SK-N-SH (cell line): ENCODE results near the gene RCAN2. TPM values are rescaled to one million over a fixed set of nuclear protein-coding genes. Genes with fewer than 3 reads are reported as not detected.

ENCODE experiments used
- CTCF ChIA-PET: fragments of 300-600, 350-600 bp; formaldehyde crosslinking; extraction: SDS; loops from one replicate; lab custom pipeline; 2021; lab: Yijun Ruan, JAX
- POLR2A ChIA-PET: fragments of 350-600 bp; sonication (Branson Sonifier 250); formaldehyde crosslinking; extraction: SDS; loops from one replicate; lab custom pipeline; 2020; ENCODE audit warnings: antibody characterized with exemption, inconsistent platforms; lab: Yijun Ruan, JAX
- DNase-seq: peaks from one replicate; pipeline ENCODE4 v3.0.0; 2012
- H2AFZ ChIP-seq: fragments of 200-600 bp; sonication (generic); 2 replicates; pipeline ENCODE4 v1.8.1; 2016; ENCODE audit warnings: antibody characterized with exemption, mild to moderate bottlenecking, low read depth
- H3F3A ChIP-seq: fragments of 200-600 bp; sonication (generic); replicated peaks from 2 replicates; pipeline ENCODE3; 2016; ENCODE audit warnings: antibody characterized with exemption, mild to moderate bottlenecking; ENCODE audit not compliant: insufficient read depth
- H3K27ac ChIP-seq, 2 experiments: fragments of 200-500 bp in 1 of 2; fragments of 200-600 bp in 1 of 2; sonication (Bioruptor generic) in 1 of 2; sonication (generic), shearing (Covaris generic) in 1 of 2; 2 replicates each; pipeline versions ENCODE4 v1.5.1 to v1.6.1; 2014 to 2016; ENCODE audit warnings: low read depth in 2 of 2, inconsistent platforms in 1 of 2, low read length in 1 of 2, mild to moderate bottlenecking in 1 of 2, mixed read lengths in 1 of 2
- H3K27me3 ChIP-seq: fragments of 200-600 bp; sonication (generic), shearing (Covaris generic); 2 replicates; pipeline ENCODE4 v1.6.1; 2016; ENCODE audit warnings: mixed run types; ENCODE audit not compliant: insufficient read depth
- H3K36me3 ChIP-seq, 2 experiments: fragments of 200-500 bp in 1 of 2; fragments of 200-600 bp in 1 of 2; sonication (Bioruptor generic) in 1 of 2; sonication (generic) in 1 of 2; replicated peaks in 1 of 2; 2 replicates each; pipeline versions ENCODE3 to v1.5.1; 2014 to 2016; ENCODE audit warnings: low read length in 1 of 2, mild to moderate bottlenecking in 1 of 2; ENCODE audit not compliant: insufficient read depth in 2 of 2, control insufficient read depth in 1 of 2
- H3K4me1 ChIP-seq, 2 experiments: fragments of 200-500 bp in 1 of 2; fragments of 200-600 bp in 1 of 2; sonication (Bioruptor generic) in 1 of 2; sonication (generic), shearing (Covaris generic) in 1 of 2; 2 replicates each; pipeline versions ENCODE4 v1.5.1 to v1.6.1; 2014 to 2016; ENCODE audit warnings: low read depth in 1 of 2, low read length in 1 of 2, mixed run types in 1 of 2; ENCODE audit not compliant: insufficient read depth in 2 of 2, control insufficient read depth in 1 of 2
- H3K4me2 ChIP-seq: fragments of 200-600 bp; sonication (generic), shearing (Covaris generic); 2 replicates; pipeline ENCODE4 v1.6.1; 2017; ENCODE audit warnings: mixed run types
- H3K4me3 ChIP-seq, 2 experiments: fragments of 200-500 bp in 1 of 2; fragments of 200-600 bp in 1 of 2; sonication (Bioruptor generic) in 1 of 2; sonication (generic), shearing (Covaris generic) in 1 of 2; 2 replicates each; pipeline versions ENCODE4 v1.5.1 to v1.8.1; 2014 to 2016; ENCODE audit warnings: low read depth in 2 of 2, inconsistent platforms in 1 of 2, low read length in 1 of 2, mild to moderate bottlenecking in 1 of 2, mixed read lengths in 1 of 2, moderate library complexity in 1 of 2
- H3K79me2 ChIP-seq: fragments of 200-600 bp; sonication (generic); 2 replicates; pipeline ENCODE4 v1.8.1; 2017; ENCODE audit warnings: mild to moderate bottlenecking; ENCODE audit not compliant: insufficient read depth
- H3K9ac ChIP-seq: fragments of 200-600 bp; sonication (generic); 2 replicates; pipeline ENCODE4 v1.6.1; 2017; ENCODE audit warnings: mixed run types
- H3K9me2 ChIP-seq: fragments of 200-600 bp; sonication (generic); 2 replicates; pipeline ENCODE4 v1.6.1; 2017; ENCODE audit warnings: mixed run types
- H3K9me3 ChIP-seq: fragments of 200-600 bp; sonication (generic); 2 replicates; pipeline ENCODE4 v1.6.1; 2017; ENCODE audit warnings: mixed run types, mild to moderate bottlenecking, moderate library complexity
- H4K20me1 ChIP-seq: fragments of 200-600 bp; sonication (generic); 2 replicates; pipeline ENCODE4 v1.6.1; 2017; ENCODE audit warnings: mild to moderate bottlenecking, mixed run types; ENCODE audit not compliant: insufficient read depth
- EZH2phosphoT487 ChIP-seq: fragments of 200-600 bp; sonication (generic); IDR thresholded peaks from 2 replicates; pipeline ENCODE4 v1.6.1; 2017; ENCODE audit warnings: low read depth, mixed run types, mild to moderate bottlenecking, antibody characterized with exemption, moderate library complexity, borderline replicate concordance
- FOXM1 ChIP-seq: IDR thresholded peaks from 2 replicates; pipeline ENCODE4 v1.4.0; 2012; ENCODE audit warnings: low read depth, mild to moderate bottlenecking
- GABPA ChIP-seq: IDR thresholded peaks from 2 replicates; pipeline ENCODE4 v1.4.0; 2012; ENCODE audit warnings: low read depth, mild to moderate bottlenecking
- GATA2 ChIP-seq: sonication (generic); formaldehyde crosslinking; IDR thresholded peaks from 2 replicates; pipeline ENCODE4 v1.5.0; 2020; ENCODE audit warnings: mild to moderate bottlenecking, missing genetic modification reagents
- JUND ChIP-seq: IDR thresholded peaks from 2 replicates; pipeline ENCODE4 v1.4.0; 2012
- MEF2A ChIP-seq: IDR thresholded peaks from 2 replicates; pipeline ENCODE4 v1.4.0; 2012; ENCODE audit warnings: low read depth, borderline replicate concordance
- MXI1 ChIP-seq: IDR thresholded peaks from 2 replicates; pipeline ENCODE4 v1.6.1; 2012; ENCODE audit warnings: mild to moderate bottlenecking, low read depth, low read length, improper control_type of control experiment
- NFIC ChIP-seq: IDR thresholded peaks from 2 replicates; pipeline ENCODE4 v1.4.0; 2012; ENCODE audit warnings: borderline replicate concordance
- NRF1 ChIP-seq: IDR thresholded peaks from 2 replicates; pipeline ENCODE4 v1.6.1; 2012; ENCODE audit warnings: low read depth, mild to moderate bottlenecking, low read length
- RCOR1 ChIP-seq: fragments of 150-350 bp; IDR thresholded peaks from 2 replicates; pipeline ENCODE4 v1.6.1; 2017; ENCODE audit warnings: antibody characterized with exemption, low read length
- RFX5 ChIP-seq: IDR thresholded peaks from 2 replicates; pipeline ENCODE4 v1.6.1; 2012; ENCODE audit warnings: mild to moderate bottlenecking, improper control_type of control experiment, low read length
- RXRA ChIP-seq: IDR thresholded peaks from 2 replicates; pipeline ENCODE4 v1.4.0; 2012; ENCODE audit warnings: low read depth, mild to moderate bottlenecking, borderline replicate concordance
- TAF1 ChIP-seq: IDR thresholded peaks from 2 replicates; pipeline ENCODE4 v1.6.1; 2012; ENCODE audit warnings: low read depth, mild to moderate bottlenecking, low read length, moderate library complexity, borderline replicate concordance
- TCF12 ChIP-seq: IDR thresholded peaks from 2 replicates; pipeline ENCODE4 v1.4.0; 2012
- USF1 ChIP-seq: IDR thresholded peaks from 2 replicates; pipeline ENCODE4 v1.4.0; 2012; ENCODE audit warnings: low read depth, borderline replicate concordance
- USF2 ChIP-seq: fragments of 150-350 bp; IDR thresholded peaks from 2 replicates; pipeline ENCODE4 v1.6.1; 2017; ENCODE audit warnings: antibody characterized with exemption, low read length, low read depth, borderline replicate concordance
- YY1 ChIP-seq: IDR thresholded peaks from 2 replicates; pipeline ENCODE4 v1.4.0; 2012; ENCODE audit warnings: low read depth, mild to moderate bottlenecking
- ZBTB33 ChIP-seq: IDR thresholded peaks from 2 replicates; pipeline ENCODE4 v1.4.0; 2012; ENCODE audit warnings: low read depth, borderline replicate concordance
- WGBS: methylation state at CpG from one replicate; pipeline ENCODE4 v1.1.6; 2017; ENCODE audit warnings: low lambda C conversion rate; 5-methylcytosine and 5-hydroxymethylcytosine counted together
- polyA plus RNA-seq, 3 experiments: library from polyadenylated mRNA; depleted of rRNA; stranded (reverse); fragments of >200 nt; gene quantifications; 2 replicates each; pipeline ENCODE4 v1.2.3, GENCODE V29; 2012
- TF ChIP-seq, protein P1 (sequence below): fragments of 200-600 bp; sonication (generic); IDR thresholded peaks from 2 replicates; pipeline ENCODE4 v1.6.1; 2017; ENCODE audit warnings: antibody characterized with exemption, mild to moderate bottlenecking, moderate library complexity
- TF ChIP-seq, protein P2 (sequence below): IDR thresholded peaks from 2 replicates; pipeline ENCODE4; 2012

The RCAN2 gene
- polyA plus RNA-seq, 1 of the 3 experiments (the other 2 are of a cell fraction), result not detected

DNA sequence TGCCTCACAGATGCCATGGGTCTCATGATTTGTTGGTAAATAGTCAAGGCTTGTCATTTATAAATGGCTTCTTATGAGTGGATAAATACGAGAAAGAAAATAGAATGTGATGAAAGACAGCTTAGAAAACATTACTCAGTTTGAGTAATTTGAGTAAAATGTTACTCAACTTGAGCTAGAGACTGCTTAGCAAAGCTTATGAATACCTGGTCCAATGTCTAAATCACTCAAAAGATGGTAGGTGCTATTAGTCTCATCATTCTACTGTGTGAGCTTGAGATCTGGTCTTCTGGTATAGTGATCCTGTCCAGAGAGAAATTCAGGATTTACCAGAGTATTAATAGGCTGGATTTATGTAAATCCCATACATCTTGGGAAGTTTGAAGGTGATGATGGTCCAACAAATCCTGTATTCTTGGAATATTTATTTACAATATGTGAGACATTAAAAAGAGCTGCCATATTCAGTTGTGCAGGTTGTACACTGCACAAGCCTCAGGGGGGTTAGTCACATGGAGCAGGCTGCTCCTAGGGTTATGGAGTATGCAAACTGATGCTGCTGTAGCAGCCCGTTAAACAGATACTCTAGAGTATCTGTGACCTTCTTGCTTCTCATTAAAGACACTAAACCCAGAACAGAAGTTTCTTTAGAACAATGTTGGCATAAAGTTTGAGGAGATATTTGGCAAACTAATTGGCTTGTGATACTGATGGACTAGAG is 112.9 kb downstream of the RCAN2 start:
- Histone ChIP-seq H2AFZ (no peak overlapping the region), H3K79me2 (no peaks in the 10 kb centered on the region), H4K20me1 (no peaks in the 10 kb centered on the region), H3K4me1 (no peaks in the 10 kb centered on the region), H3K27me3 (peaks cover 11% of the 10 kb centered on the region; the same call in 1 of the 2 replicates), H3K4me2 (no peak overlapping the region), H3K9me2 (no peaks in the 10 kb centered on the region), H3K4me3 (no peak overlapping the region), H3K9ac (no peak overlapping the region), H3K9me3 (no peaks in the 10 kb centered on the region), H3K36me3 (no peaks in the 10 kb centered on the region), H3K27ac (no peak overlapping the region), H3F3A (no peaks in the 10 kb centered on the region)
- CTCF ChIA-PET, result interaction anchor here (1.1 kb wide), 1 partner anchor 32 kb away, joined by 3 read pairs; no protein-coding TSS in a partner anchor
- POLR2A ChIA-PET, result no interaction called here
- TF ChIP-seq MEF2A, result no peak
- TF ChIP-seq ZBTB33, result no peak
- no peak for TF ChIP-seq JUND
- no peak for TF ChIP-seq USF2
- TF ChIP-seq NRF1, result no peak
- no peak for TF ChIP-seq GATA2
- no peak for TF ChIP-seq GABPA
- TF ChIP-seq RFX5, result no peak
- TF ChIP-seq, protein P1, sequence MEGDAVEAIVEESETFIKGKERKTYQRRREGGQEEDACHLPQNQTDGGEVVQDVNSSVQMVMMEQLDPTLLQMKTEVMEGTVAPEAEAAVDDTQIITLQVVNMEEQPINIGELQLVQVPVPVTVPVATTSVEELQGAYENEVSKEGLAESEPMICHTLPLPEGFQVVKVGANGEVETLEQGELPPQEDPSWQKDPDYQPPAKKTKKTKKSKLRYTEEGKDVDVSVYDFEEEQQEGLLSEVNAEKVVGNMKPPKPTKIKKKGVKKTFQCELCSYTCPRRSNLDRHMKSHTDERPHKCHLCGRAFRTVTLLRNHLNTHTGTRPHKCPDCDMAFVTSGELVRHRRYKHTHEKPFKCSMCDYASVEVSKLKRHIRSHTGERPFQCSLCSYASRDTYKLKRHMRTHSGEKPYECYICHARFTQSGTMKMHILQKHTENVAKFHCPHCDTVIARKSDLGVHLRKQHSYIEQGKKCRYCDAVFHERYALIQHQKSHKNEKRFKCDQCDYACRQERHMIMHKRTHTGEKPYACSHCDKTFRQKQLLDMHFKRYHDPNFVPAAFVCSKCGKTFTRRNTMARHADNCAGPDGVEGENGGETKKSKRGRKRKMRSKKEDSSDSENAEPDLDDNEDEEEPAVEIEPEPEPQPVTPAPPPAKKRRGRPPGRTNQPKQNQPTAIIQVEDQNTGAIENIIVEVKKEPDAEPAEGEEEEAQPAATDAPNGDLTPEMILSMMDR, result no peak
- TF ChIP-seq TCF12, result no peak
- TF ChIP-seq RXRA, result no peak
- TF ChIP-seq TAF1, result no peak
- WGBS, result 3% methylated on average over 2 of the region's 2 CpGs
- DNase-seq, result no peak

DNA sequence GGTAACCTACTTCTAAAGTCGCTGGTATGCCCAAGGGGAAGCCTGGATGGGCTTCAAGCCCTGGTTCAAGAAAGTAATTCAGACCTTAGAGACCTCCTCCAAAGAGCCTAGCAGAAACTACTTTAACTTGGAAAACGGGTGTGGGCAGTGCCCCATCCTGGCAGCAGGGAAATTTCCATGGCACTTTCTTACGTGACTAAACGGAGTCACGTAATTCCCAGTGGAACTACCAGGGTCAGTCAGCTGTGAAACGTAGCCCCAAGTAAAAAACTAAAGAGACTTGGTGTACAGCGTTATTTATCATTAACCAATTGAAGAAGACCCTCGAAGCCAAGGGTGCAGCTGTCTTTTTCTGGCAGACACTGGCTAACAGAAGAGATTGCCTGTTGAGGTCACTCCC is 114.0 kb downstream of the RCAN2 start:
- H3K27me3 ChIP-seq, result peaks cover 11% of the 10 kb centered on the region; the same call in 1 of the 2 replicates
- H3K9ac ChIP-seq, result no peak overlapping the region
- no peak overlapping the region for H2AFZ ChIP-seq
- H3K4me2 ChIP-seq, result no peak overlapping the region
- DNase-seq, result no peak
- H3F3A ChIP-seq, result no peaks in the 10 kb centered on the region
- no peak overlapping the region for H3K4me3 ChIP-seq
- no peaks in the 10 kb centered on the region for H3K9me2 ChIP-seq
- WGBS, result 7% methylated on average over 7 of the region's 8 CpGs
- H4K20me1 ChIP-seq, result no peaks in the 10 kb centered on the region
- POLR2A ChIA-PET, result no interaction called here
- H3K79me2 ChIP-seq, result no peaks in the 10 kb centered on the region
- H3K27ac ChIP-seq, result no peak overlapping the region
- TF ChIP-seq NFIC (no peak), TAF1 (no peak), USF1 (no peak), YY1 (no peak), USF2 (no peak), RCOR1 (no peak), MXI1 (no peak), RXRA (no peak), EZH2phosphoT487 (no peak), FOXM1 (no peak)
- TF ChIP-seq, protein P2, sequence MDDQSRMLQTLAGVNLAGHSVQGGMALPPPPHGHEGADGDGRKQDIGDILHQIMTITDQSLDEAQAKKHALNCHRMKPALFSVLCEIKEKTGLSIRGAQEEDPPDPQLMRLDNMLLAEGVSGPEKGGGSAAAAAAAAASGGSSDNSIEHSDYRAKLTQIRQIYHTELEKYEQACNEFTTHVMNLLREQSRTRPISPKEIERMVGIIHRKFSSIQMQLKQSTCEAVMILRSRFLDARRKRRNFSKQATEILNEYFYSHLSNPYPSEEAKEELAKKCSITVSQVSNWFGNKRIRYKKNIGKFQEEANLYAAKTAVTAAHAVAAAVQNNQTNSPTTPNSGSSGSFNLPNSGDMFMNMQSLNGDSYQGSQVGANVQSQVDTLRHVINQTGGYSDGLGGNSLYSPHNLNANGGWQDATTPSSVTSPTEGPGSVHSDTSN, result no peak
- H3K4me1 ChIP-seq, result no peaks in the 10 kb centered on the region
- H3K9me3 ChIP-seq, result no peaks in the 10 kb centered on the region
- CTCF ChIA-PET, result no interaction called here
- H3K36me3 ChIP-seq, result no peaks in the 10 kb centered on the region
